CD4-positive, alpha-beta T cell (primary cell): ENCODE results near the gene MYOF. TPM values are rescaled to one million over a fixed set of nuclear protein-coding genes. Genes with fewer than 3 reads are reported as not detected.

Experiments used
- ATAC-seq: fragments of 200-7000 bp; cut with Tn5 transposase; one replicate; pipeline ENCODE4 v1.10.0; 2022; ENCODE audit warnings: mild to moderate bottlenecking; ENCODE audit not compliant: poor library complexity
- CTCF ChIA-PET: fragments of 350-600 bp; sonication (Branson Sonifier 250); formaldehyde crosslinking; loops from one replicate; lab custom pipeline; 2021; ENCODE audit warnings: antibody characterized with exemption, inconsistent platforms; lab: Charles Lee
- POLR2A ChIA-PET: fragments of 350-600 bp; sonication (Branson Sonifier 250); formaldehyde crosslinking; loops from one replicate; lab custom pipeline; 2021; ENCODE audit warnings: antibody characterized with exemption, inconsistent platforms; lab: Charles Lee
- DNase-seq, 14 experiments: peaks; one replicate each; pipeline ENCODE4 v3.0.0-alpha.2; 2013 to 2020; ENCODE audit warnings: mixed read lengths in 2 of 14
- H3K27ac ChIP-seq, 2 donors: one replicate each; pipeline versions ENCODE4 v1.5.1 to v1.7.0; 2013; ENCODE audit warnings: low read length in 2 of 2, low read depth in 1 of 2, mild to moderate bottlenecking in 1 of 2
- H3K27me3 ChIP-seq, 2 experiments: 1 replicate in 1 of 2; 2 replicates in 1 of 2; pipeline versions ENCODE4 v1.6.1 to v1.7.0; 2013; ENCODE audit warnings: low read length in 2 of 2, control low read depth in 1 of 2, mild to moderate bottlenecking in 1 of 2, moderate library complexity in 1 of 2; ENCODE audit not compliant: insufficient read depth in 2 of 2, control insufficient read depth in 1 of 2
- H3K36me3 ChIP-seq: one replicate; pipeline ENCODE4 v1.6.1; 2013; ENCODE audit warnings: low read length, control low read depth; ENCODE audit not compliant: insufficient read depth
- H3K4me1 ChIP-seq: one replicate; pipeline ENCODE4 v1.6.1; 2013; ENCODE audit warnings: low read length, control low read depth; ENCODE audit not compliant: insufficient read depth
- H3K4me3 ChIP-seq: one replicate; pipeline ENCODE4 v1.5.1; 2013; ENCODE audit warnings: mild to moderate bottlenecking, low read length, moderate library complexity
- H3K9me3 ChIP-seq, 2 experiments: 1 replicate in 1 of 2; 2 replicates in 1 of 2; pipeline versions ENCODE4 v1.6.1 to v1.7.0; 2013; ENCODE audit warnings: low read length in 2 of 2, mild to moderate bottlenecking in 2 of 2, control low read depth in 1 of 2, moderate library complexity in 1 of 2; ENCODE audit not compliant: control insufficient read depth in 1 of 2, insufficient read depth in 1 of 2
- H3K27ac Mint-ChIP-seq: one replicate; pipeline ENCODE4 v1.8.0; 2020; ENCODE audit warnings: mixed read lengths
- H3K27me3 Mint-ChIP-seq: one replicate; pipeline ENCODE4 v1.8.0; 2021; ENCODE audit warnings: mixed read lengths
- H3K36me3 Mint-ChIP-seq: one replicate; pipeline ENCODE4 v1.8.0; 2021; ENCODE audit warnings: low read depth, mixed read lengths
- H3K4me1 Mint-ChIP-seq: one replicate; pipeline ENCODE4 v1.8.0; 2021; ENCODE audit warnings: low read depth, mixed read lengths
- H3K4me3 Mint-ChIP-seq: one replicate; pipeline ENCODE4 v1.8.0; 2020; ENCODE audit warnings: mild to moderate bottlenecking, mixed read lengths
- H3K9me3 Mint-ChIP-seq: one replicate; pipeline ENCODE4 v1.8.0; 2020; ENCODE audit warnings: mixed read lengths
- intact Hi-C, 2 experiments: fragments of 100-400 bp; cut with DNase I in 1 of 2; cut with micrococcal nuclease in 1 of 2; formaldehyde crosslinking; loops; one replicate each; pipeline versions ENCODE4 v1.15.1 to v1.9.0; 2023 to 2025; cut with DNase I, micrococcal nuclease
- total RNA-seq, 174 experiments: library from RNA in 2 of 174; stranded (reverse) in 2 of 174; gene quantifications; one replicate each; pipeline ENCODE4 v1.2.3 and lab custom pipeline; 2021 to 2026
- TF ChIP-seq, protein P1 (sequence below): fragments of 200-600 bp; IDR thresholded peaks from one replicate; pipeline ENCODE4 v1.8.0; 2022; ENCODE audit warnings: antibody characterized with exemption, mild to moderate bottlenecking

MYOF gene
- total RNA-seq, 2 experiments from 2014 or later = 0.14 to 0.27 TPM

DNA sequence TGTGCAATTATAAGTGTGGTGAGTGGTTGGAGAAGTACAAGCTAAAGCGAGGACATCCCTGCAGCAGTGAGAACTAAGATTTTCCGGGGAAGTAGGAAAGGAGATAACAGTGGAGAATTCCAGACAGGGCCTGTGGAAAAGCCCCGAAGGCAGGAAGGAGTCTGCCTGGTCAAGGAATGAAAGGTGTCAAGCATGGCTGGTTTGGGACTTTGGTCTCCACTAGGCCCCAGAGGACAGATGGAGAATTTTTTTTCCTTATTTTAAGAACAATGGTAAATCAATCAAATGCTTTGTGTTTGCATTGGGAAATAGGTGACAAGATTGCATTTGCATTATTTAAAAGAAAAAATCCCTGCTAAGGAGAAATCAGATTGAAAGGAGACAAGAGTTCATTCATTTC lies 11.0 kb upstream of the MYOF start:
- Mint-ChIP-seq H3K27me3 (peaks cover 11% of the 10 kb centered on the region), H3K4me1 (peaks cover 2% of the 10 kb centered on the region), H3K4me3 (no peak overlapping the region), H3K27ac (no peak overlapping the region), H3K9me3 (no peaks in the 10 kb centered on the region), H3K36me3 (peaks cover 5% of the 10 kb centered on the region)
- H3K9me3 ChIP-seq = no peaks in the 10 kb centered on the region
- no peaks in the 10 kb centered on the region for H3K27me3 ChIP-seq
- no peak for DNase-seq
- intact Hi-C loops = loop anchor here in 1 of 2 experiments (10.0 kb wide), 3 partner anchors 898 to 1568 kb away; partner anchors contain the start of genes BTAF1, CPEB3, KIF11 and MARCHF5
- H3K4me1 ChIP-seq = peaks cover 17% of the 10 kb centered on the region
- no peak for ATAC-seq
- POLR2A ChIA-PET = no interaction called here
- no peak overlapping the region for H3K4me3 ChIP-seq
- TF ChIP-seq, protein P1, sequence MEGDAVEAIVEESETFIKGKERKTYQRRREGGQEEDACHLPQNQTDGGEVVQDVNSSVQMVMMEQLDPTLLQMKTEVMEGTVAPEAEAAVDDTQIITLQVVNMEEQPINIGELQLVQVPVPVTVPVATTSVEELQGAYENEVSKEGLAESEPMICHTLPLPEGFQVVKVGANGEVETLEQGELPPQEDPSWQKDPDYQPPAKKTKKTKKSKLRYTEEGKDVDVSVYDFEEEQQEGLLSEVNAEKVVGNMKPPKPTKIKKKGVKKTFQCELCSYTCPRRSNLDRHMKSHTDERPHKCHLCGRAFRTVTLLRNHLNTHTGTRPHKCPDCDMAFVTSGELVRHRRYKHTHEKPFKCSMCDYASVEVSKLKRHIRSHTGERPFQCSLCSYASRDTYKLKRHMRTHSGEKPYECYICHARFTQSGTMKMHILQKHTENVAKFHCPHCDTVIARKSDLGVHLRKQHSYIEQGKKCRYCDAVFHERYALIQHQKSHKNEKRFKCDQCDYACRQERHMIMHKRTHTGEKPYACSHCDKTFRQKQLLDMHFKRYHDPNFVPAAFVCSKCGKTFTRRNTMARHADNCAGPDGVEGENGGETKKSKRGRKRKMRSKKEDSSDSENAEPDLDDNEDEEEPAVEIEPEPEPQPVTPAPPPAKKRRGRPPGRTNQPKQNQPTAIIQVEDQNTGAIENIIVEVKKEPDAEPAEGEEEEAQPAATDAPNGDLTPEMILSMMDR = no peak
- H3K27ac ChIP-seq = no peak overlapping the region
- CTCF ChIA-PET = interaction anchor here (0.7 to 1.4 kb wide), 3 partner anchors 10 to 187 kb away, joined by 3 to 4 read pairs (median 3); partner anchors contain the start of gene MYOF
- no peaks in the 10 kb centered on the region for H3K36me3 ChIP-seq

DNA sequence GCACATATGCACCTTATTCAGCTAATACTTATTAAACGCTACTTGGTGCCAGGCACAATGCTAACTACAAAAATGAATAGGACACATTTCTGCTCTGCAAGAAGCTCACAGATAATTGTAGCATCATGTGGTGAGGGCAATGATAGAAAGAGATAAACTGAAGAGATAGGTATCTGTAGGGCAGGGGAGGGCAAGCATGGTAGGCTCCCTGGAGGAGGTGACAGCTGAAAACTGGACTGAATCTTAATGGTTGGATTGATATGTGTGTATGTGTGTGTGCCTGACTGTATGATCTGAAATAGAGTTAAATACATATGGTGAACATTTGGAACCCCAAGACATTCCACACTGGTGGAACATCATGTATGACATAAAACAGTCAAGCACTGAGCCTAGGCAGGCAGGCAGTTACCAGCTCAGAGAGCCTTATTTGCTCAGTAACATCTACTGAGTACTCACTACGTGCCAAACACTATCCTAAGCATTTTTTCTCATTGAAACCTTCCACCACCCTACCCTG lies 9.5 kb upstream of the MYOF start:
- Mint-ChIP-seq H3K36me3 (peaks cover 5% of the 10 kb centered on the region), H3K4me3 (no peak overlapping the region), H3K9me3 (no peaks in the 10 kb centered on the region), H3K4me1 (no peaks in the 10 kb centered on the region), H3K27ac (no peak overlapping the region), H3K27me3 (peaks cover 15% of the 10 kb centered on the region)
- ChIA-PET POLR2A (interaction anchor here (1.6 kb wide), 1 partner anchor 9 kb away, joined by 4 read pairs; the partner anchor contains the start of gene MYOF), CTCF (interaction anchor here (0.9 to 1.4 kb wide), 5 partner anchors 9 to 115 kb away, joined by 3 read pairs; partner anchors contain the start of gene MYOF)
- Histone ChIP-seq H3K4me3 (no peak overlapping the region), H3K4me1 (peaks cover 9% of the 10 kb centered on the region), H3K9me3 (no peaks in the 10 kb centered on the region), H3K27ac (no peak overlapping the region), H3K36me3 (no peaks in the 10 kb centered on the region), H3K27me3 (no peaks in the 10 kb centered on the region)
- intact Hi-C loops = loop anchor here in 1 of 2 experiments (10.0 kb wide), 3 partner anchors 897 to 1567 kb away; partner anchors contain the start of genes BTAF1, CPEB3, KIF11 and MARCHF5
- TF ChIP-seq, protein P1 = no peak
- no peak for ATAC-seq
- DNase-seq = no peak

DNA sequence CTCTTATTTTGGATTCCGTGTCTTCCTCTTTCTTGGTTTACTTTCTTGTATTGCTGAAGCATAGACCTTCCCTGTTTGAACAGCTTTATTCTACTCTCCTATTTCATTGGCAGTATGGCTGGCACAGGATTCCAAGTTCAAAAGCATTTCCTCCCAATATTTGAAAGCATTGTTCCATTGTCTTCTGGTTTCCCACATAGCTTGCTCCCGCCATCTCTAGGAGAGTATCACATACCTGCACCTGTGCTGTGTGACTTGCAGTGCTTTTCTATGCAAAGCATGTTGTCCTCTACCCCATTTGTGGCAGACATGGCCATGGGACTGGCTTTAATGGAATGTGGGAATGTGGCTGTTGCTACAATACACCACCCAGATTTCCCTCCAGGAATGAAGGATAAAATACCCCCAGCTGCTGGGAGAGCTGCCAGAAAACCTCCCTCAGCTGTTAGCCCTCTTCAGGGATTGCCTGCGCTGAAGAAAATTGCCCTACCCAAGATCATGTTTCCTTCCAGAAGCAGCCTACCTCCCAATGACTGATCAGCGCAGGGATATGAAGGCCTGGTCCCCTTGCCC lies 6.9 kb upstream of the MYOF start:
- ChIA-PET POLR2A (no interaction called here), CTCF (interaction anchor here (2.9 kb wide), 1 partner anchor 113 kb away, joined by 8 read pairs; no protein-coding TSS in a partner anchor)
- DNase-seq (no peak), ATAC-seq (no peak)
- no peaks in the 10 kb centered on the region for H3K27me3 ChIP-seq
- H3K4me1 ChIP-seq = no peaks in the 10 kb centered on the region
- no peaks in the 10 kb centered on the region for H3K36me3 ChIP-seq
- Mint-ChIP-seq H3K27me3 (peaks cover 29% of the 10 kb centered on the region), H3K36me3 (no peaks in the 10 kb centered on the region), H3K27ac (no peak overlapping the region), H3K9me3 (no peaks in the 10 kb centered on the region), H3K4me1 (no peaks in the 10 kb centered on the region), H3K4me3 (no peak overlapping the region)
- intact Hi-C loops = loop anchor here in 1 of 2 experiments (10.0 kb wide), 1 partner anchor 374 kb away; no protein-coding TSS in a partner anchor
- no peak overlapping the region for H3K4me3 ChIP-seq
- H3K27ac ChIP-seq = no peak overlapping the region
- no peaks in the 10 kb centered on the region for H3K9me3 ChIP-seq
- TF ChIP-seq, protein P1 = no peak
